Karpas-422 (cell line): ENCODE results near the gene PSMA7. TPM values are rescaled to one million over a fixed set of nuclear protein-coding genes. Genes with fewer than 3 reads are reported as not detected.

Source experiments
- DNase-seq: peaks from one replicate; pipeline ENCODE4 v3.0.0-alpha.2; 2015
- H2AFZ ChIP-seq: fragments of 200-600 bp; sonication (generic); 2 replicates; pipeline ENCODE4 v1.6.1; 2014; ENCODE audit warnings: antibody characterized with exemption, low read length, mixed read lengths
- H3K27ac ChIP-seq: fragments of 200-600 bp; sonication (generic); 2 replicates; pipeline ENCODE4 v1.5.1; 2014; ENCODE audit warnings: mild to moderate bottlenecking, low read length, moderate library complexity
- H3K27me3 ChIP-seq: fragments of 200-600 bp; sonication (generic); 2 replicates; pipeline ENCODE4 v1.6.1; 2014; ENCODE audit warnings: low read length, mixed read lengths
- H3K36me3 ChIP-seq: fragments of 200-600 bp; sonication (generic); 2 replicates; pipeline ENCODE4 v1.6.1; 2014; ENCODE audit warnings: low read length, mixed read lengths; ENCODE audit not compliant: insufficient read depth
- H3K4me1 ChIP-seq: fragments of 200-600 bp; sonication (generic); 2 replicates; pipeline ENCODE4 v1.6.1; 2014; ENCODE audit warnings: mild to moderate bottlenecking, low read length, mixed read lengths
- H3K4me2 ChIP-seq: fragments of 200-600 bp; sonication (generic); 2 replicates; pipeline ENCODE4 v1.6.1; 2014; ENCODE audit warnings: low read length, low read depth, mild to moderate bottlenecking; ENCODE audit not compliant: poor library complexity, severe bottlenecking
- H3K4me3 ChIP-seq: fragments of 200-600 bp; sonication (generic); 2 replicates; pipeline ENCODE4 v1.5.1; 2014; ENCODE audit warnings: mild to moderate bottlenecking, antibody characterized with exemption, low read length, mixed read lengths
- H3K79me2 ChIP-seq: fragments of 200-600 bp; sonication (generic); 2 replicates; pipeline ENCODE4 v1.6.1; 2014; ENCODE audit warnings: mild to moderate bottlenecking, low read length, mixed read lengths
- H3K9ac ChIP-seq: fragments of 200-600 bp; sonication (generic); 2 replicates; pipeline ENCODE4 v1.6.0; 2014; ENCODE audit warnings: low read length
- H3K9me2 ChIP-seq: fragments of 200-600 bp; sonication (generic), shearing (Covaris generic); replicated peaks from 2 replicates; pipeline ENCODE4 v1.6.0; 2014; ENCODE audit warnings: mild to moderate bottlenecking, low read length, moderate library complexity; ENCODE audit not compliant: insufficient read depth
- H3K9me3 ChIP-seq: fragments of 300-700, 200-600 bp; sonication (generic); 2 replicates; pipeline ENCODE4 v1.6.1; 2014; ENCODE audit warnings: low read length, mixed read lengths
- H4K20me1 ChIP-seq: fragments of 200-600 bp; sonication (generic); 2 replicates; pipeline ENCODE4 v1.6.1; 2014; ENCODE audit warnings: mild to moderate bottlenecking, antibody characterized with exemption, low read length, low read depth; ENCODE audit not compliant: insufficient read depth
- total RNA-seq: library from RNA; depleted of rRNA; stranded (reverse); fragments of >200 nt; shearing (Covaris generic); gene quantifications from 2 replicates; pipeline ENCODE4 v1.2.3, GENCODE V29; 2014; ENCODE audit warnings: low replicate concordance

The PSMA7 gene
- total RNA-seq, 1 experiment from 2014 or later: 181 TPM

GRCh38 chr20:62127799-62128198 lies 15.4 kb downstream of the PSMA7 start:
- H3K4me2 ChIP-seq: no peak overlapping the region
- H4K20me1 ChIP-seq: peaks cover 21% of the 10 kb centered on the region
- no peak for DNase-seq
- H3K4me3 ChIP-seq: no peak overlapping the region
- no peak overlapping the region for H2AFZ ChIP-seq
- H3K9me2 ChIP-seq: no peaks in the 10 kb centered on the region
- H3K9me3 ChIP-seq: no peaks in the 10 kb centered on the region
- no peak overlapping the region for H3K9ac ChIP-seq
- H3K4me1 ChIP-seq: peaks cover 16% of the 10 kb centered on the region
- no peak overlapping the region for H3K27ac ChIP-seq
- peaks cover 25% of the 10 kb centered on the region for H3K79me2 ChIP-seq
- peaks cover 30% of the 10 kb centered on the region for H3K36me3 ChIP-seq
- no peaks in the 10 kb centered on the region for H3K27me3 ChIP-seq

GRCh38 chr20:62126141-62126540 lies 17.1 kb downstream of the PSMA7 start:
- H3K4me1 ChIP-seq: peaks cover 22% of the 10 kb centered on the region
- H3K4me3 ChIP-seq: no peak overlapping the region
- peaks cover 29% of the 10 kb centered on the region for H3K36me3 ChIP-seq
- no peak overlapping the region for H3K4me2 ChIP-seq
- H3K9ac ChIP-seq: no peak overlapping the region
- H3K27me3 ChIP-seq: no peaks in the 10 kb centered on the region
- peaks cover 28% of the 10 kb centered on the region for H3K79me2 ChIP-seq
- H3K9me2 ChIP-seq: no peaks in the 10 kb centered on the region
- peaks cover 16% of the 10 kb centered on the region for H4K20me1 ChIP-seq
- no peaks in the 10 kb centered on the region for H3K9me3 ChIP-seq
- no peak overlapping the region for H2AFZ ChIP-seq
- no peak overlapping the region for H3K27ac ChIP-seq
- no peak for DNase-seq

- Histone ChIP-seq H3K4me1 (peaks cover 24% of the 10 kb centered on the region), H3K79me2 (peaks cover 28% of the 10 kb centered on the region), H3K36me3 (peaks cover 14% of the 10 kb centered on the region; the same call in 1 of the 2 replicates), H3K27me3 (no peaks in the 10 kb centered on the region), H3K4me3 (peak overlapping the region; percentile 76), H2AFZ (no peak overlapping the region), H3K9ac (peak overlapping the region; percentile 89), H3K4me2 (peak overlapping the region; percentile 92), H3K9me2 (no peaks in the 10 kb centered on the region), H3K9me3 (no peaks in the 10 kb centered on the region), H3K27ac (no peak overlapping the region), H4K20me1 (peaks cover 16% of the 10 kb centered on the region)
- DNase-seq: no peak
Measured at GRCh38 chr20:62123450-62124118, 19.6 kb downstream of the PSMA7 start.

GRCh38 chr20:62122654-62123449 lies 20.3 kb downstream of the PSMA7 start:
- H3K9ac ChIP-seq: peak overlapping the region; percentile 89
- H4K20me1 ChIP-seq: peaks cover 16% of the 10 kb centered on the region
- no peaks in the 10 kb centered on the region for H3K9me2 ChIP-seq
- peaks cover 14% of the 10 kb centered on the region; the same call in 1 of the 2 replicates for H3K36me3 ChIP-seq
- H3K27ac ChIP-seq: no peak overlapping the region
- H3K4me1 ChIP-seq: peaks cover 24% of the 10 kb centered on the region
- peak; percentile 74 for DNase-seq
- peak overlapping the region; percentile 92 for H3K4me2 ChIP-seq
- H2AFZ ChIP-seq: no peak overlapping the region
- no peaks in the 10 kb centered on the region; the same call in 1 of the 2 replicates for H3K27me3 ChIP-seq
- peaks cover 28% of the 10 kb centered on the region for H3K79me2 ChIP-seq
- H3K4me3 ChIP-seq: peak overlapping the region; percentile 76
- H3K9me3 ChIP-seq: no peaks in the 10 kb centered on the region

GRCh38 chr20:62121776-62122653 lies 21.2 kb downstream of the PSMA7 start, which contains the start of gene LSM14B:
LSM14B (plus strand) TSS chr20:62122475; CDS start chr20:62122667, 192 bp downstream.
- peak within 1 kb of the TSS; percentile 39 for H3K27ac ChIP-seq
- H3K9ac ChIP-seq: peak within 1 kb of the TSS; percentile 89
- H3K36me3 ChIP-seq: peaks cover 12% of the 10 kb centered on the region; the same call in 1 of the 2 replicates
- no peaks in the 10 kb centered on the region for H3K9me2 ChIP-seq
- H3K27me3 ChIP-seq: no peaks in the 10 kb centered on the region; the same call in 1 of the 2 replicates
- H3K79me2 ChIP-seq: peaks cover 28% of the 10 kb centered on the region
- DNase-seq: peak; percentile 99
- H3K4me3 ChIP-seq: peak within 1 kb of the TSS; percentile 76
- H4K20me1 ChIP-seq: peaks cover 16% of the 10 kb centered on the region
- peak within 1 kb of the TSS; percentile 94 for H3K4me2 ChIP-seq
- no peaks in the 10 kb centered on the region for H3K9me3 ChIP-seq
- H3K4me1 ChIP-seq: peaks cover 24% of the 10 kb centered on the region
- peak within 1 kb of the TSS; percentile 92; the same call in 1 of the 2 replicates for H2AFZ ChIP-seq

GRCh38 chr20:62120990-62121775 lies 22.0 kb downstream of the PSMA7 start:
- Histone ChIP-seq H3K9me2 (no peaks in the 10 kb centered on the region), H3K36me3 (peaks cover 10% of the 10 kb centered on the region; the same call in 1 of the 2 replicates), H3K4me3 (peak overlapping the region; percentile 71), H2AFZ (peak overlapping the region; percentile 92; the same call in 1 of the 2 replicates), H3K27ac (peak overlapping the region; percentile 39), H3K9ac (peak overlapping the region; percentile 76), H3K4me1 (peaks cover 24% of the 10 kb centered on the region), H4K20me1 (peaks cover 16% of the 10 kb centered on the region), H3K27me3 (no peaks in the 10 kb centered on the region; the same call in 1 of the 2 replicates), H3K9me3 (no peaks in the 10 kb centered on the region), H3K4me2 (peak overlapping the region; percentile 94), H3K79me2 (peaks cover 28% of the 10 kb centered on the region)
- peak; percentile 64 for DNase-seq

- Histone ChIP-seq H3K36me3 (peaks cover 8% of the 10 kb centered on the region; the same call in 1 of the 2 replicates), H3K79me2 (peaks cover 26% of the 10 kb centered on the region), H3K27me3 (no peaks in the 10 kb centered on the region; the same call in 1 of the 2 replicates), H4K20me1 (peaks cover 16% of the 10 kb centered on the region), H3K9ac (no peak overlapping the region), H3K4me3 (no peak overlapping the region), H2AFZ (no peak overlapping the region), H3K27ac (no peak overlapping the region), H3K9me2 (no peaks in the 10 kb centered on the region), H3K9me3 (no peaks in the 10 kb centered on the region), H3K4me2 (no peak overlapping the region), H3K4me1 (peaks cover 23% of the 10 kb centered on the region)
- DNase-seq: no peak
Measured at GRCh38 chr20:62120365-62120762, 22.8 kb downstream of the PSMA7 start.
